AG04449 (cell line): ENCODE data around the gene DNM3.
A peak's percentile ranks its signal among the peaks of the same experiment; 100 is the strongest.

Experiments used
- CTCF ChIA-PET: fragments of 350-600 bp; formaldehyde crosslinking; extraction: SDS; loops from one replicate; lab custom pipeline; 2021; ENCODE audit warnings: antibody characterized with exemption; lab: Yijun Ruan, JAX
- POLR2A ChIA-PET: fragments of 400-600, 350-600 bp; formaldehyde crosslinking; extraction: SDS; loops from one replicate; lab custom pipeline; 2020; ENCODE audit warnings: antibody characterized with exemption, inconsistent platforms; lab: Yijun Ruan, JAX
- DNase-seq: peaks from one replicate; pipeline ENCODE4 v3.0.0-alpha.2; 2010; ENCODE audit warnings: low read depth, low spot score
- H3K4me3 ChIP-seq: 2 replicates; pipeline ENCODE4 v1.5.1; 2011; ENCODE audit warnings: low read depth, mild to moderate bottlenecking, control low read depth, low read length
- TF ChIP-seq, protein P1 (sequence below): IDR thresholded peaks from one replicate; pipeline ENCODE4 v1.5.1; 2011; ENCODE audit warnings: mild to moderate bottlenecking, moderate library complexity, low read length, control low read depth, inconsistent platforms; ENCODE audit not compliant: insufficient read depth; ENCODE audit errors: missing control alignments

The DNM3 gene

DNA sequence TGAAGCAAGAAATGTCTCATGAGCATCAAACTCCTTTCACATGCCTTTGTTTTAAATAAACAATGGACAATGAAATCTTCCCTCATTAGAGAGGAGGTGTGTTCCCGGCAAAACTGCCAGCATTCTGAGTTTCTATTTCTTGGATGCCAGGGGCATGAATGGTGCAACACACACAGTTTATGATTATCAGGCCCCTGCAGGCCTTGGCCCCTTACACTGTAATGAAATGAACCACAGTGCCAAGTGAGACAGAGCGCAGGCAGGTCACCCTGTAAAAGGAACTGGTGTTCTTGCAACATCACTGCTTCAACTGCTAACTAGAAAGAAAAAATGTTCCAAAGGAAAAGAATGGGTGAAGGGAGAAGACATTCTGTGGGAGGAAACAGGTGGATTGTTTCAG lies 606.3 kb downstream of the DNM3 start:
- no peak for DNase-seq
- H3K4me3 ChIP-seq: no peak overlapping the region
- TF ChIP-seq, protein P1, sequence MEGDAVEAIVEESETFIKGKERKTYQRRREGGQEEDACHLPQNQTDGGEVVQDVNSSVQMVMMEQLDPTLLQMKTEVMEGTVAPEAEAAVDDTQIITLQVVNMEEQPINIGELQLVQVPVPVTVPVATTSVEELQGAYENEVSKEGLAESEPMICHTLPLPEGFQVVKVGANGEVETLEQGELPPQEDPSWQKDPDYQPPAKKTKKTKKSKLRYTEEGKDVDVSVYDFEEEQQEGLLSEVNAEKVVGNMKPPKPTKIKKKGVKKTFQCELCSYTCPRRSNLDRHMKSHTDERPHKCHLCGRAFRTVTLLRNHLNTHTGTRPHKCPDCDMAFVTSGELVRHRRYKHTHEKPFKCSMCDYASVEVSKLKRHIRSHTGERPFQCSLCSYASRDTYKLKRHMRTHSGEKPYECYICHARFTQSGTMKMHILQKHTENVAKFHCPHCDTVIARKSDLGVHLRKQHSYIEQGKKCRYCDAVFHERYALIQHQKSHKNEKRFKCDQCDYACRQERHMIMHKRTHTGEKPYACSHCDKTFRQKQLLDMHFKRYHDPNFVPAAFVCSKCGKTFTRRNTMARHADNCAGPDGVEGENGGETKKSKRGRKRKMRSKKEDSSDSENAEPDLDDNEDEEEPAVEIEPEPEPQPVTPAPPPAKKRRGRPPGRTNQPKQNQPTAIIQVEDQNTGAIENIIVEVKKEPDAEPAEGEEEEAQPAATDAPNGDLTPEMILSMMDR: no peak
- ChIA-PET POLR2A (no interaction called here), CTCF (interaction anchor here (5.2 kb wide), 1 partner anchor 272 kb away, joined by 62 read pairs; no protein-coding TSS in a partner anchor)

DNA sequence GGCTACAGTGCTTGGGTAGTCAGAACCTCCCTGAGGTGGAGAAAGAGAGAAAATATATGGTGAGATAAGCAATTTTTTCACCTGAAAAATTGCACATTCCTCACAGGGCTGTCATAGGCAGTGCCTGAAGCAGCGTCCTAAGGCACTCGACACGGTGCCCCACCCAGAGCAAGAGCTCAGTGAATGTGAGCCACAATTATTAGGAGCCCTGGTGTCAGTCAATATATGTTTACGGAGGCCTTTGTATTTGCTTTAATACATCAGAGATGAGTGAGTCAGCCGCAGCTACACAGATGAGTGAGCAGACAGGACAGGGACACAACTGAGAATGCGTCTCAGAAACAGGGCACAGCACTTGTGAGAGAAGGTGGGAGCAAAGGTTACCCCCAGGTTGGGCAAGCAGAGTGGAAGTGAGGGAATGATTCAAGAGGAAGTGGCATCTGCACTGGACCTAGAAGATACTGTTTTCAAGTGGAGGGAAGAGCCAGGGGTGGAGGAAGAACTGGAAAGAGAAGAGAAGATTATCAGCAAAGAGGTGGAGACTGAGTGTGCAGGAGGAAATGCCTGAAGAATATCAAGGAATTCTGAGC lies 607.8 kb downstream of the DNM3 start:
- no peak for DNase-seq
- ChIA-PET CTCF (interaction anchor here (1.0 to 5.2 kb wide), 6 partner anchors 8 to 447 kb away, joined by 3 to 62 read pairs (median 4); no protein-coding TSS in a partner anchor), POLR2A (no interaction called here)
- H3K4me3 ChIP-seq: no peak overlapping the region
- TF ChIP-seq, protein P1: no peak

DNA sequence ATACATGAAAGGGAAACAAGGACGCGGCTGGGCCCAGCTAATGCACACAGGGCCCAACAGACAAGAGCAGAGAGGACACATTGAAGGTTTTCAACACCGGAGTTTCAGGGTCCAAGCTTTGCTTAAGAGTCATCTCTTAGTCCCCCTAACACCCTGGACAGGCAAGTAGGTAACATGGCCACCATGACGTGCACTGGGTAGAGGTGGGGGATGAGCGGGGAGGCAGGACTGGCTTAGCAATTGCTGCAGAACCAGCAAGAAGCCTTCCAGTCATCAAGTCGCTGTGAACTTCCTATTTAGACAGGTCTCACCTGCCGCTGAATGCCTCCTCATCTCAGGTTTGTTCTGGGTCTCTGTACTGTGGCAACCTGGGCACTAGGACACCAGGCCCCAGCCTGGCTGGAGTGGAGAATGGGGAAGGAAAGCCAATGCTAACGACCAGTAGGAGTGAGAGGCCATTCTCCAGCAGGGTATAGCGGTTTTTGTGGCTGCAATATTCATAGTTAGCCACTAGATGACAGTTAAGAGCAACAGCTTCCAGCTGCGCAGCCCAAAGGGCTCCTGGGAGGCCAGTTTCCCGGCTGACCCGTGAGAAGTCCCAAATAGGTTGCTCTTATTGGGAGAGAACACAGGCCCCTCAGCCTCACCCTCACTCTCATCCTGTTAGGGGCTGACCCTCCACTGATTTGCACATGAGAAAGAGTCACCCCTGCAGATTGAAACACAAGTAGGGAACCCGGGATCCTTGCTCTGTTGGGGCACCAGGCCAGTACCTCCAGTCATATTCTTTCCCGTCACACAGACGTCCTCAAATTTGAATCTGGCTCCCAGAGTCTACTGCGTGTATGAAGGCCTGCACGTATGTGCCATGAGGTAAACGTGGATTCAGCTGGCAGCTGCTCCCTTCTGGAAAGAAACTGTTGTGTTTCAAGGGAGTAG lies 608.6 kb downstream of the DNM3 start:
- no peak for DNase-seq
- no peak overlapping the region for H3K4me3 ChIP-seq
- ChIA-PET CTCF (interaction anchor here (0.6 to 5.2 kb wide), 18 partner anchors 9 to 810 kb away, joined by 3 to 62 read pairs (median 4); partner anchors contain the start of gene C1orf105), POLR2A (no interaction called here)
- TF ChIP-seq, protein P1: peak; percentile 70

DNA sequence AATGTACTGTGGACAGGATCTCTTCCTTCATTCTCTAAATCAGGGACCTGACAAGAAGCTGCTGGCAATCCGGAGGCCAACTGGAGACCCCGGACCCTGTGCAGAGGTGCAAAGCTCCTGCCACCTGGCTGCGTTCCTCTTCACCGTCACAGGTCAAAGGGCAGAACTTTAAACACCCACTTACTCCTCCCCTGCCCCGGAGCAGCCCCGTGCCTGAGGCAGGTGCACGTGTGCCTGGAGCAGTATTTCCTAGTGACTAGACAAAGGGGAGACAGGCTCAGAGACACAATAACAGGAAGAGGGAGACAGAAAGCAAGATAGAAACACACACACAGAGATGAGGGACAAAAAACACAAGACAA lies 609.2 kb downstream of the DNM3 start:
- H3K4me3 ChIP-seq: no peak overlapping the region
- no peak for DNase-seq
- TF ChIP-seq, protein P1: no peak
- POLR2A ChIA-PET: no interaction called here
- CTCF ChIA-PET: interaction anchor here (0.6 to 5.2 kb wide), 16 partner anchors 10 to 810 kb away, joined by 3 to 62 read pairs (median 4); partner anchors contain the start of gene C1orf105

DNA sequence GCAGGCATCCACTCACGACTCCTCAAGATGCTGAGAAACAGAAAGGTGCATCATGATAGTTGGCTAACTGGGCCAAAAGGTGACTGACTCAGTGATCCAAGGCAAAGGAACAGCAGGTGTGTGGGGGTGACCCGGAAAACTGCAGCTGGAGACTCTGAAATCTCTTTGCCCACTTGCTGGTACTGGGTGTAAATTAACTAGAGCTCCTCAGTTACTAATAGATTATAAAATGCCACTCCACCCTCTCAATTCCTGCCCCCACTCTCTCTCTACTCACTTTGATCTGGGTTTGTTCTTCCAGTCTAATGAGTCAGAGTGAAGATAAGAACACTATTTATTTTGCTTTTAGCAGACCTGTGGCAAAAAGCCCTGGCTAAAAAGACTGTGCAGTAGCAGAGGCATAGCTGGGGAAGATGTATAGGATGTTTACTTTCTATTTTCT lies 609.7 kb downstream of the DNM3 start:
- H3K4me3 ChIP-seq: no peak overlapping the region
- TF ChIP-seq, protein P1: no peak
- CTCF ChIA-PET: interaction anchor here (1.1 to 5.2 kb wide), 15 partner anchors 9 to 449 kb away, joined by 3 to 62 read pairs (median 4); no protein-coding TSS in a partner anchor
- POLR2A ChIA-PET: no interaction called here
- no peak for DNase-seq
